ENCODE data around the gene RIN3. TPM values are rescaled to one million over a fixed set of nuclear protein-coding genes. Genes with fewer than 3 reads are reported as not detected.

Gene RIN3
- total RNA-seq, 1 experiment from 2014 or later, result 1.5 TPM

DNA sequence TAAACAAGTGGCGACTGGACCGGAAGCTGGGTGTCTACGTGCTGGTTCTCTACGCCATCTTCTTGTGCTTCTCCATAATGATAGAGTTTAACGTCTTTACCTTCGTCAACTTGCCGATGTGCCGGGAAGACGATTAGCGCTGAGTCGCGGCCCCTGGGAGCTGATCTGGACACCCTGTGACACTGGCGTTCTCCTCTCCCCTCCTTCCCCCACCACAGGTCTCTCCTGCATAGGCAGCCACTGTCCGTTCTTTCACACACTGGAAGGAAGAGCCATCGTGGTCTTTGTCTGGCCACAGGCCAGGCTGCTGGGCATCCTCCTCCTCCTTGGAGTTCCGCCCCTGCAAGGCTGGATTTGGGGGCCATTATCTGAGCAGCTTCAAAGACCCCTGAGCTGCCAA, 20.1 kb upstream of the RIN3 start:
- Histone ChIP-seq H3K4me1 (ENCODE audit: insufficient read depth, low read length) (no peaks in the 10 kb centered on the region; the same call in 1 of the 2 replicates), H3K4ac (ENCODE audit: low read depth, low read length) (no peak overlapping the region), H4K5ac (ENCODE audit: insufficient read length, low read depth, low read length) (no peak overlapping the region), H2BK5ac (ENCODE audit: insufficient read length, low read length) (no peak overlapping the region), H2AK5ac (ENCODE audit: insufficient read length, low read length) (no peak overlapping the region), H3K4me2 (ENCODE audit: insufficient read depth, insufficient read length, low read length) (no peak overlapping the region), H2AFZ (ENCODE audit: low read length) (no peak overlapping the region), H2BK15ac (ENCODE audit: low read depth, low read length) (no peak overlapping the region), H3K27ac (ENCODE audit: insufficient read length, low read depth, low read length) (no peak overlapping the region), H3K79me1 (ENCODE audit: insufficient read depth, low read depth, low read length, poor library complexity, severe bottlenecking) (no peaks in the 10 kb centered on the region), H3K18ac (ENCODE audit: insufficient read length, low read depth, low read length) (no peak overlapping the region), H3K27me3 (ENCODE audit: insufficient read depth, low read length) (no peaks in the 10 kb centered on the region), H3T11ph (ENCODE audit: low read length) (no peak overlapping the region), H3K14ac (ENCODE audit: insufficient read depth, low read length) (no peak overlapping the region), H2BK120ac (ENCODE audit: low read depth, low read length, poor library complexity, severe bottlenecking) (no peak overlapping the region), H2BK12ac (ENCODE audit: insufficient read length, low read depth, low read length) (no peak overlapping the region), H3K23ac (ENCODE audit: insufficient read length, low read depth, low read length) (no peak overlapping the region), H3K9ac (ENCODE audit: extremely low read depth, insufficient read length, low read length) (no peak overlapping the region), H3K79me2 (ENCODE audit: insufficient read depth, low read length) (no peaks in the 10 kb centered on the region), H2BK20ac (ENCODE audit: low read depth, low read length, poor library complexity, severe bottlenecking) (no peak overlapping the region), H4K20me1 (ENCODE audit: control insufficient read depth, insufficient read depth, insufficient read length) (no peaks in the 10 kb centered on the region), H4K91ac (ENCODE audit: insufficient read length, low read depth, low read length) (no peak overlapping the region), H3K56ac (ENCODE audit: insufficient read length, low read depth, low read length) (no peak overlapping the region), H3K9me3 (ENCODE audit: control insufficient read depth, low read depth, low read length) (no peaks in the 10 kb centered on the region), H3K23me2 (ENCODE audit: insufficient read length, low read depth, low read length, poor library complexity, severe bottlenecking) (no peaks in the 10 kb centered on the region), H4K8ac (replicated peaks; ENCODE audit: insufficient read length, low read depth, low read length) (no peak overlapping the region)
- DNase-seq, result peak; percentile 19
- H3K9me3 Mint-ChIP-seq, result no peaks in the 10 kb centered on the region
- H3K4me1 Mint-ChIP-seq, result peaks cover 14 to 15% of the 10 kb centered on the region in 2 experiments
- peaks cover 15% of the 10 kb centered on the region for H3K27me3 Mint-ChIP-seq (ENCODE audit: low read depth)
- H3K27ac Mint-ChIP-seq, result no peak overlapping the region
- H3K4me3 Mint-ChIP-seq, result no peak overlapping the region
- TF ChIP-seq, protein P1, sequence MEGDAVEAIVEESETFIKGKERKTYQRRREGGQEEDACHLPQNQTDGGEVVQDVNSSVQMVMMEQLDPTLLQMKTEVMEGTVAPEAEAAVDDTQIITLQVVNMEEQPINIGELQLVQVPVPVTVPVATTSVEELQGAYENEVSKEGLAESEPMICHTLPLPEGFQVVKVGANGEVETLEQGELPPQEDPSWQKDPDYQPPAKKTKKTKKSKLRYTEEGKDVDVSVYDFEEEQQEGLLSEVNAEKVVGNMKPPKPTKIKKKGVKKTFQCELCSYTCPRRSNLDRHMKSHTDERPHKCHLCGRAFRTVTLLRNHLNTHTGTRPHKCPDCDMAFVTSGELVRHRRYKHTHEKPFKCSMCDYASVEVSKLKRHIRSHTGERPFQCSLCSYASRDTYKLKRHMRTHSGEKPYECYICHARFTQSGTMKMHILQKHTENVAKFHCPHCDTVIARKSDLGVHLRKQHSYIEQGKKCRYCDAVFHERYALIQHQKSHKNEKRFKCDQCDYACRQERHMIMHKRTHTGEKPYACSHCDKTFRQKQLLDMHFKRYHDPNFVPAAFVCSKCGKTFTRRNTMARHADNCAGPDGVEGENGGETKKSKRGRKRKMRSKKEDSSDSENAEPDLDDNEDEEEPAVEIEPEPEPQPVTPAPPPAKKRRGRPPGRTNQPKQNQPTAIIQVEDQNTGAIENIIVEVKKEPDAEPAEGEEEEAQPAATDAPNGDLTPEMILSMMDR (conservative IDR thresholded peaks at IDR 0.05), result no peak
- no CpG with 5 or more reads among the region's 16 CpGs for WGBS (ENCODE audit: extremely low coverage, insufficient read length, low lambda C conversion rate)
- no peaks in the 10 kb centered on the region for H3K36me3 Mint-ChIP-seq (ENCODE audit: insufficient read depth in 1 of 3, low read depth in 3 of 3)
